HCT116 (cell line): ENCODE results near the gene ACSS1. TPM values are rescaled to one million over a fixed set of nuclear protein-coding genes. Genes with fewer than 3 reads are reported as not detected.

Experiments
- ATAC-seq: fragments of 200-7000 bp; cut with Tn5 transposase; 2 replicates; pipeline ENCODE4 v1.9.1; 2020; ENCODE audit warnings: mild to moderate bottlenecking, moderate library complexity
- BruUV-seq: library from RNA; stranded (reverse); fragments of 400-500 nt; replicated peaks from 2 replicates; lab custom pipeline; 2021; lab: Mats Ljungman, UMichigan
- CTCF ChIA-PET: fragments of 300-600 bp; sonication (Branson Sonifier 250); formaldehyde crosslinking; loops from one replicate; lab custom pipeline; 2021; ENCODE audit warnings: antibody characterized with exemption; lab: Charles Lee
- POLR2A ChIA-PET: fragments of 300-600, 350-600 bp; sonication (Branson Sonifier 250); formaldehyde crosslinking; loops from one replicate; lab custom pipeline; 2021; ENCODE audit warnings: antibody characterized with exemption; lab: Charles Lee
- RAD21 ChIA-PET, 2 experiments: fragments of 300-600 bp; sonication (Branson Sonifier 250); formaldehyde crosslinking; loops; one replicate each; lab custom pipeline; 2023; ENCODE audit warnings: low total read pairs in 2 of 2; ENCODE audit not compliant: uncharacterized antibody in 2 of 2, unreplicated experiment in 2 of 2, low non-redundant PET in 1 of 2; lab: Charles Lee
- DNase-seq: peaks from one replicate; pipeline ENCODE4 v3.0.0-alpha.2; 2010; ENCODE audit warnings: low read depth, low spot score
- H2AFZ ChIP-seq: fragments of 200-600 bp; shearing (Covaris generic), sonication (generic); 2 replicates; pipeline ENCODE4 v1.6.1; 2017; ENCODE audit warnings: low read depth, mixed run types, mixed read lengths, antibody characterized with exemption, low read length; ENCODE audit not compliant: poor library complexity, severe bottlenecking
- H3K27ac ChIP-seq: 2 replicates; pipeline ENCODE4 v1.5.1; 2012; ENCODE audit warnings: low read depth, low read length
- H3K27me3 ChIP-seq: fragments of 200-600 bp; sonication (generic); 2 replicates; pipeline ENCODE4 v1.6.1; 2016; ENCODE audit warnings: mixed run types, low read length, mixed read lengths; ENCODE audit not compliant: insufficient read depth
- H3K36me3 ChIP-seq, 2 experiments: fragments of 200-500 bp in 1 of 2; fragments of 200-600 bp in 1 of 2; sonication (Bioruptor generic) in 1 of 2; sonication (generic) in 1 of 2; 2 replicates each; pipeline versions ENCODE4 v1.5.1 to v1.6.1; 2014 to 2016; ENCODE audit warnings: low read length in 2 of 2, inconsistent platforms in 1 of 2, mixed read lengths in 1 of 2, mixed run types in 1 of 2; ENCODE audit not compliant: insufficient read depth in 2 of 2, control insufficient read depth in 1 of 2
- H3K4me1 ChIP-seq, 2 experiments: fragments of 200-600 bp in 1 of 2; sonication (generic) in 1 of 2; 2 replicates each; pipeline versions ENCODE4 v1.5.1 to v1.6.1; 2012 to 2017; ENCODE audit warnings: low read length in 2 of 2, inconsistent platforms in 1 of 2, mild to moderate bottlenecking in 1 of 2, mixed read lengths in 1 of 2, mixed run types in 1 of 2, moderate library complexity in 1 of 2; ENCODE audit not compliant: insufficient read depth in 2 of 2, control insufficient read depth in 1 of 2
- H3K4me2 ChIP-seq: fragments of 200-600 bp; sonication (generic); 2 replicates; pipeline ENCODE4 v1.6.1; 2017; ENCODE audit warnings: mixed run types, low read length, mixed read lengths
- H3K4me3 ChIP-seq, 2 experiments: fragments of 200-600 bp in 1 of 2; sonication (generic) in 1 of 2; replicated peaks in 1 of 2; 2 replicates each; pipeline ENCODE4 v1.5.1; 2011 to 2016; ENCODE audit warnings: low read length in 2 of 2, control low read depth in 1 of 2, low read depth in 1 of 2, mild to moderate bottlenecking in 1 of 2, mixed read lengths in 1 of 2, mixed run types in 1 of 2
- H3K79me2 ChIP-seq: fragments of 200-600 bp; sonication (generic); 2 replicates; pipeline ENCODE4 v1.6.1; 2017; ENCODE audit warnings: mild to moderate bottlenecking, mixed run types, low read length, moderate library complexity, mixed read lengths; ENCODE audit not compliant: insufficient read depth
- H3K9ac ChIP-seq: fragments of 200-600 bp; sonication (generic); 2 replicates; pipeline ENCODE4 v1.6.1; 2016; ENCODE audit warnings: low read length, mixed read lengths
- H3K9me2 ChIP-seq: fragments of 200-600 bp; sonication (generic), shearing (Covaris generic); 2 replicates; pipeline ENCODE4 v1.6.1; 2017; ENCODE audit warnings: mixed run types, mild to moderate bottlenecking, moderate library complexity; ENCODE audit not compliant: insufficient read depth
- H3K9me3 ChIP-seq, 2 experiments: fragments of 200-500 bp in 1 of 2; fragments of 200-600 bp in 1 of 2; sonication (Bioruptor generic) in 1 of 2; sonication (generic) in 1 of 2; 2 replicates each; pipeline ENCODE4 v1.6.1; 2014 to 2017; ENCODE audit warnings: low read length in 2 of 2, mixed read lengths in 2 of 2, inconsistent platforms in 1 of 2, low read depth in 1 of 2, mild to moderate bottlenecking in 1 of 2, mixed run types in 1 of 2, moderate library complexity in 1 of 2; ENCODE audit not compliant: control insufficient read depth in 1 of 2, insufficient read depth in 1 of 2
- H4K20me1 ChIP-seq: fragments of 200-600 bp; sonication (generic), shearing (Covaris generic); 2 replicates; pipeline ENCODE4 v1.6.1; 2017; ENCODE audit warnings: mixed run types, mild to moderate bottlenecking, moderate library complexity; ENCODE audit not compliant: insufficient read depth
- CBX3 ChIP-seq: IDR thresholded peaks from 2 replicates; pipeline ENCODE4 v1.6.1; 2012; ENCODE audit warnings: low read depth
- CEBPB ChIP-seq: IDR thresholded peaks from 2 replicates; pipeline ENCODE4 v1.6.1; 2012; ENCODE audit warnings: low read depth
- CTCF ChIP-seq, 3 experiments: fragments of 200-600 bp in 1 of 3; sonication (generic) in 1 of 3; IDR thresholded peaks in 2 of 3; conservative IDR thresholded peaks in 1 of 3; 2 replicates each; pipeline ENCODE4 v1.5.1; 2012 to 2017; ENCODE audit warnings: low read depth in 2 of 3, low read length in 2 of 3, antibody characterized with exemption in 1 of 3, borderline replicate concordance in 1 of 3, control low read depth in 1 of 3, mild to moderate bottlenecking in 1 of 3, mixed read lengths in 1 of 3, mixed run types in 1 of 3, moderate library complexity in 1 of 3; ENCODE audit not compliant: insufficient read depth in 1 of 3
- EGR1 ChIP-seq: IDR thresholded peaks from 2 replicates; pipeline ENCODE4 v1.6.1; 2012; ENCODE audit warnings: low read depth
- EZH2 ChIP-seq: fragments of 200-600 bp; sonication (generic); IDR thresholded peaks from 2 replicates; pipeline ENCODE4 v1.6.1; 2017; ENCODE audit warnings: antibody characterized with exemption, mixed run types
- EZH2phosphoT487 ChIP-seq: fragments of 200-600 bp; IDR thresholded peaks from 2 replicates; pipeline ENCODE4 v1.6.1; 2018; ENCODE audit warnings: antibody characterized with exemption, borderline replicate concordance
- FOSL1 ChIP-seq: IDR thresholded peaks from 2 replicates; pipeline ENCODE4 v1.6.1; 2012; ENCODE audit warnings: low read depth
- JUND ChIP-seq: IDR thresholded peaks from 2 replicates; pipeline ENCODE4 v1.6.1; 2012
- POLR2AphosphoS5 ChIP-seq: IDR thresholded peaks from 2 replicates; pipeline ENCODE4 v1.6.1; 2011; ENCODE audit warnings: mild to moderate bottlenecking, low read depth, low read length, moderate library complexity
- RAD21 ChIP-seq: IDR thresholded peaks from 2 replicates; pipeline ENCODE4 v1.6.1; 2012; ENCODE audit warnings: low read depth, mild to moderate bottlenecking
- SP1 ChIP-seq: IDR thresholded peaks from 2 replicates; pipeline ENCODE4 v1.6.1; 2012; ENCODE audit warnings: low read depth
- SRF ChIP-seq: IDR thresholded peaks from 2 replicates; pipeline ENCODE4 v1.6.1; 2012; ENCODE audit warnings: low read depth
- YY1 ChIP-seq: IDR thresholded peaks from 2 replicates; pipeline ENCODE4 v1.6.1; 2011; ENCODE audit warnings: low read length, low read depth, moderate library complexity, mild to moderate bottlenecking; ENCODE audit not compliant: insufficient replicate concordance; ENCODE audit errors: extremely low read depth
- ZFX ChIP-seq: fragments of 450-650 bp; IDR thresholded peaks from 2 replicates; pipeline ENCODE4 v1.6.1; 2017
- ZNF274 ChIP-seq: fragments of 200-500 bp; sonication (Bioruptor generic); IDR thresholded peaks from 2 replicates; pipeline ENCODE4 v1.6.1; 2014; ENCODE audit warnings: mild to moderate bottlenecking, low read depth, low read length, inconsistent platforms
- intact Hi-C: fragments of 100-400 bp; cut with micrococcal nuclease; formaldehyde crosslinking; loops from 2 replicates; pipeline ENCODE4 v1.10.0; 2022
- total RNA-seq: library from RNA; stranded (reverse); gene quantifications from one replicate; pipeline ENCODE4 v1.2.1, GENCODE V29; 2021; ENCODE audit not compliant: unreplicated experiment

The ACSS1 gene
- total RNA-seq, 1 experiment from 2014 or later = 0.27 TPM

- ATAC-seq = no peak
- BruUV-seq = no TSS peak
- RAD21 ChIA-PET = no interaction called here
- H3K9me3 ChIP-seq = no peaks in the 10 kb centered on the region
- DNase-seq = no peak
- POLR2A ChIA-PET = no interaction called here
- CTCF ChIA-PET = no interaction called here
- H3K27me3 ChIP-seq = no peaks in the 10 kb centered on the region
- H3K4me3 ChIP-seq = no peak overlapping the region
- no peak overlapping the region for H3K27ac ChIP-seq
- H3K4me1 ChIP-seq = peaks cover 12 to 17% of the 10 kb centered on the region in 2 experiments
- no peaks in the 10 kb centered on the region for H4K20me1 ChIP-seq
- no peaks in the 10 kb centered on the region for H3K9me2 ChIP-seq
- H3K36me3 ChIP-seq = no peaks in the 10 kb centered on the region
- no peaks in the 10 kb centered on the region for H3K79me2 ChIP-seq
- no peak overlapping the region for H3K9ac ChIP-seq
- no peak overlapping the region for H2AFZ ChIP-seq
- intact Hi-C loops = no loop called here
- TF ChIP-seq CTCF (IDR thresholded peaks at IDR 0.05 in 2 of 3, conservative IDR thresholded peaks at IDR 0.05 in 1 of 3; ENCODE audit: borderline replicate concordance in 1 of 3, insufficient read depth in 1 of 3, low read depth in 2 of 3, low read length in 2 of 3) (no peak), CEBPB (no peak), POLR2AphosphoS5 (no peak), EZH2 (no peak), YY1 (no peak), EGR1 (no peak), JUND (no peak), ZNF274 (no peak), CBX3 (no peak), ZFX (no peak), SP1 (no peak), FOSL1 (no peak), EZH2phosphoT487 (no peak), SRF (no peak), RAD21 (no peak)
- H3K4me2 ChIP-seq = no peak overlapping the region
These were observed 36.6 kb downstream of the ACSS1 start for GRCh38 chr20:25021336-25021735.
